Measurements from ENCODE around the gene TMEM86B. TPM values are rescaled to one million over a fixed set of nuclear protein-coding genes. Genes with fewer than 3 reads are reported as not detected.

The TMEM86B gene
- total and polyA plus RNA-seq, 8 donors: 1.9 to 4.4 (median 2.7) TPM

DNA sequence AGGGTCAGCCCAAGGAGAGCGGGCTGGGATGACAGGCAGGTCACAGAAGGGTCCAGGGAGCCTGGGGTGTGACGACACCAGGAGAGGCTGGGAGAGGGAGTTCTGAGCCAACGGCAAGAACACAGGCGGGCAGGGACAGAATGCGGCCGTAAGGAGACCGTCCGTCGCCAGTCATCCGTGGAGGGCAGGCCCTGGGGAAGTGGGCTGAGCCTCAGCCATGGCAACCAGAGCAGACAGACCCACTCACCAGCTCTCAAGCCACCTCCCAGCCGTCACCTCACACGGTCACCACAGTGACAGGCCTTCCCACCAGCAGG is 3.7 kb upstream of the TMEM86B start:
- intact Hi-C loops (cut with DNase I): no loop called here
- Histone ChIP-seq H3K27ac (no peak overlapping the region), H3K4me3 (no peak overlapping the region), H3K9me3 (no peaks in the 10 kb centered on the region), H3K36me3 (peaks cover 0 to 100% of the 10 kb centered on the region in 2 donors), H3K27me3 (no peaks in the 10 kb centered on the region), H3K4me1 (no peaks in the 10 kb centered on the region)
- DNase-seq (peak in 1 of 4 donors; percentile 43), ATAC-seq (no peak)
- TF ChIP-seq, protein P1, sequence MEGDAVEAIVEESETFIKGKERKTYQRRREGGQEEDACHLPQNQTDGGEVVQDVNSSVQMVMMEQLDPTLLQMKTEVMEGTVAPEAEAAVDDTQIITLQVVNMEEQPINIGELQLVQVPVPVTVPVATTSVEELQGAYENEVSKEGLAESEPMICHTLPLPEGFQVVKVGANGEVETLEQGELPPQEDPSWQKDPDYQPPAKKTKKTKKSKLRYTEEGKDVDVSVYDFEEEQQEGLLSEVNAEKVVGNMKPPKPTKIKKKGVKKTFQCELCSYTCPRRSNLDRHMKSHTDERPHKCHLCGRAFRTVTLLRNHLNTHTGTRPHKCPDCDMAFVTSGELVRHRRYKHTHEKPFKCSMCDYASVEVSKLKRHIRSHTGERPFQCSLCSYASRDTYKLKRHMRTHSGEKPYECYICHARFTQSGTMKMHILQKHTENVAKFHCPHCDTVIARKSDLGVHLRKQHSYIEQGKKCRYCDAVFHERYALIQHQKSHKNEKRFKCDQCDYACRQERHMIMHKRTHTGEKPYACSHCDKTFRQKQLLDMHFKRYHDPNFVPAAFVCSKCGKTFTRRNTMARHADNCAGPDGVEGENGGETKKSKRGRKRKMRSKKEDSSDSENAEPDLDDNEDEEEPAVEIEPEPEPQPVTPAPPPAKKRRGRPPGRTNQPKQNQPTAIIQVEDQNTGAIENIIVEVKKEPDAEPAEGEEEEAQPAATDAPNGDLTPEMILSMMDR (IDR thresholded peaks at IDR 0.05): no peak

GRCh38 chr19:55231391-55232285 is 3.1 kb upstream of the TMEM86B start:
- H3K27me3 ChIP-seq: no peaks in the 10 kb centered on the region
- TF ChIP-seq, protein P1 (IDR thresholded peaks at IDR 0.05): no peak
- intact Hi-C loops (cut with DNase I): no loop called here
- H3K4me1 ChIP-seq: no peaks in the 10 kb centered on the region
- peaks cover 0 to 100% of the 10 kb centered on the region in 2 donors for H3K36me3 ChIP-seq
- no peaks in the 10 kb centered on the region for H3K9me3 ChIP-seq
- H3K4me3 ChIP-seq: no peak overlapping the region
- DNase-seq (peak in 1 of 4 donors; percentile 41), ATAC-seq (no peak)
- H3K27ac ChIP-seq: no peak overlapping the region

DNA sequence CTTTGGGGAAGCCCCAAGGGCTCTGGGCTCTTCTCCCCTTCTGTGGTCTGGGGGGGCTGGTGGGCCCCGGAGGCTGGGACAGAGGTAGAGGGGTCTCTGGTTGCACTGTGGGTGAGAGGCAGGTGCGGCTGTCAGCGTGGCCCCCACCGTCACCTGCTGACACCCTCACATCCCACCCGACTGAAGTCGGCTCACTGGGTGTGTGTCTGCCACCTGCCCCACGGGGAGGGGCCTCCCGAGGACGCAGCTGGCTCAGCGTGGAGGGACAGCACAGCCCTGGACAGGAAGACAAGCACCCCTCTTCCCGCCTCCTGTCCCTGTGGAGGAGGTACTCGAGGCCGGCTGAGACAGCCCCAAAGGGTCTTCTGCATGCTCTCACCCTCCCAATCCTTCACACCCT is 2.2 kb upstream of the TMEM86B start:
- peak in 1 of 4 donors; percentile 51 for DNase-seq
- intact Hi-C loops (cut with DNase I): no loop called here
- no peaks in the 10 kb centered on the region for H3K9me3 ChIP-seq
- H3K36me3 ChIP-seq: peaks cover 0 to 100% of the 10 kb centered on the region in 2 donors
- TF ChIP-seq, protein P1 (IDR thresholded peaks at IDR 0.05): no peak
- H3K27me3 ChIP-seq: no peaks in the 10 kb centered on the region
- ATAC-seq: no peak
- H3K27ac ChIP-seq: no peak overlapping the region
- H3K4me1 ChIP-seq: no peaks in the 10 kb centered on the region
- H3K4me3 ChIP-seq: no peak overlapping the region

DNA sequence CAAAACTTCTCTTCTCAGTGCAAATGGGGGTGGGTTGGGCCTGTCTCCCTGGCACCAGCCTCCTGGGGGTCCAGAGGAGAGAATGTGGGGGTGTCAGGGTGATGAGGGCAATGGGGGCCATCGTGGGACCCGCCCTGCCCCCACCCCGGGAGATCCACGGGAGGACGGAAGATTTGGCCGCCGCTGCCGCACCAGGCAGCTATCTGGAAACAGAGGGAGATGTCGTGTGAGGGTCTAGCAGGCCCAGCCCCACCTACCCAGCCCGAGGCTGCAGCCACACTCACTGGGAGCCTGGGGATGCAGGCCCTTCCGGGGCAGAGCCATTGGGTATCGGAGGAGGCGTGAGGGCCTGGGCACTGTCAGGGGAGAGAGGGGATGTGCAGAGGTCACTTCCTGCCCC is 1.8 kb upstream of the TMEM86B start:
- peak in 1 of 4 donors; percentile 59 for DNase-seq
- Histone ChIP-seq H3K27ac (no peak overlapping the region), H3K4me1 (no peaks in the 10 kb centered on the region), H3K4me3 (no peak overlapping the region), H3K9me3 (no peaks in the 10 kb centered on the region), H3K27me3 (no peaks in the 10 kb centered on the region), H3K36me3 (peaks cover 0 to 96% of the 10 kb centered on the region in 2 donors)
- intact Hi-C loops (cut with DNase I): no loop called here
- TF ChIP-seq, protein P1 (IDR thresholded peaks at IDR 0.05): no peak
- no peak for ATAC-seq

GRCh38 chr19:55229789-55230182 is 1.2 kb upstream of the TMEM86B start:
- DNase-seq (peak in 1 of 4 donors; percentile 74), ATAC-seq (no peak)
- H3K4me3 ChIP-seq: no peak overlapping the region
- no peaks in the 10 kb centered on the region for H3K4me1 ChIP-seq
- H3K27me3 ChIP-seq: no peaks in the 10 kb centered on the region
- H3K27ac ChIP-seq: no peak overlapping the region
- TF ChIP-seq, protein P1 (IDR thresholded peaks at IDR 0.05): no peak
- H3K9me3 ChIP-seq: no peaks in the 10 kb centered on the region
- intact Hi-C loops (cut with DNase I): no loop called here
- H3K36me3 ChIP-seq: peaks cover 0 to 91% of the 10 kb centered on the region in 2 donors

Data from left lung (tissue), 10 donors.